HepG2 (cell line): Measurements from ENCODE around the gene DNAJB6. TPM values are rescaled to one million over a fixed set of nuclear protein-coding genes. Genes with fewer than 3 reads are reported as not detected.

ENCODE experiments used
- ATAC-seq: fragments of 200-7000 bp; cut with Tn5 transposase; 3 replicates; pipeline ENCODE4 v1.9.1; 2020; ENCODE audit warnings: mild to moderate bottlenecking, moderate library complexity
- BruUV-seq: library from RNA; stranded (reverse); fragments of 400-500 nt; replicated peaks from 2 replicates; lab custom pipeline; 2021; lab: Mats Ljungman, UMichigan
- CTCF ChIA-PET: fragments of 300-600 bp; formaldehyde crosslinking; extraction: SDS; loops from one replicate; lab custom pipeline; 2021; ENCODE audit warnings: low total read pairs, inconsistent platforms, low intra/inter-chr PET ratio; lab: Yijun Ruan, JAX
- POLR2A ChIA-PET: fragments of 350-600 bp; sonication (Branson Sonifier 250); formaldehyde crosslinking; loops from one replicate; lab custom pipeline; 2020; ENCODE audit warnings: antibody characterized with exemption, inconsistent platforms; lab: Yijun Ruan, JAX
- DNase-seq: peaks from one replicate; pipeline ENCODE4 v3.0.0-alpha.2; 2015; ENCODE audit warnings: low spot score
- FAIRE-seq: peaks from 3 replicates; lab custom pipeline; 2011; peaks lifted over from hg19 to GRCh38; lab: Jason Lieb, UNC
- H2AFZ ChIP-seq: one replicate; pipeline ENCODE4 v1.6.1; 2011; ENCODE audit warnings: low read length, inconsistent platforms
- H3K27ac ChIP-seq: fragments of 300-600 bp; 3 replicates; pipeline ENCODE4 v1.8.0; 2011; ENCODE audit warnings: mixed run types, mild to moderate bottlenecking, mixed read lengths, low read length, inconsistent platforms; ENCODE audit not compliant: insufficient read depth; ENCODE audit errors: extremely low read length
- H3K27me3 ChIP-seq, 2 experiments: fragments of 200-600 bp in 1 of 2; 2 replicates in 1 of 2; 3 replicates in 1 of 2; pipeline versions ENCODE4 v1.6.0 to v1.8.0; 2011; ENCODE audit warnings: low read length in 2 of 2, mild to moderate bottlenecking in 2 of 2, moderate library complexity in 2 of 2, inconsistent platforms in 1 of 2; ENCODE audit not compliant: insufficient read depth in 2 of 2, control insufficient read depth in 1 of 2
- H3K36me3 ChIP-seq, 2 experiments: fragments of 200-600 bp in 1 of 2; replicated peaks in 1 of 2; 2 replicates in 1 of 2; 3 replicates in 1 of 2; pipeline versions ENCODE4 v1.5.1 to v1.8.0; 2011; ENCODE audit warnings: low read length in 2 of 2, inconsistent platforms in 1 of 2; ENCODE audit not compliant: insufficient read depth in 2 of 2, control insufficient read depth in 1 of 2
- H3K4me1 ChIP-seq: 2 replicates; pipeline ENCODE4 v1.5.1; 2012; ENCODE audit warnings: low read length, inconsistent platforms; ENCODE audit not compliant: insufficient read depth
- H3K4me2 ChIP-seq: 2 replicates; pipeline ENCODE4 v1.6.0; 2011; ENCODE audit warnings: low read depth, low read length, inconsistent platforms
- H3K4me3 ChIP-seq, 3 experiments: fragments of 200-600 bp in 1 of 3; sonication (generic), shearing (Covaris generic) in 1 of 3; replicated peaks in 1 of 3; 2 replicates each; pipeline ENCODE4 v1.5.1; 2011 to 2016; ENCODE audit warnings: low read length in 3 of 3, inconsistent platforms in 2 of 3, low read depth in 2 of 3, mild to moderate bottlenecking in 2 of 3, control low read depth in 1 of 3, mixed read lengths in 1 of 3; ENCODE audit not compliant: insufficient read depth in 1 of 3
- H3K79me2 ChIP-seq: one replicate; pipeline ENCODE4 v1.6.1; 2011; ENCODE audit warnings: low read length, inconsistent platforms; ENCODE audit not compliant: insufficient read depth
- H3K9ac ChIP-seq: 2 replicates; pipeline ENCODE4 v1.6.0; 2011; ENCODE audit warnings: mild to moderate bottlenecking, low read depth, low read length, inconsistent platforms; ENCODE audit not compliant: insufficient read depth
- H3K9me3 ChIP-seq: 2 replicates; pipeline ENCODE4 v1.5.1; 2012; ENCODE audit warnings: mild to moderate bottlenecking, low read length
- H4K20me1 ChIP-seq: 2 replicates; pipeline ENCODE4 v1.6.0; 2011; ENCODE audit warnings: inconsistent platforms, mild to moderate bottlenecking, low read length, moderate library complexity; ENCODE audit not compliant: insufficient read depth
- ADNP ChIP-seq: sonication (generic); formaldehyde crosslinking; IDR thresholded peaks from 2 replicates; pipeline ENCODE4 v1.4.0; 2020; ENCODE audit warnings: missing genetic modification reagents
- EEA1 ChIP-seq: sonication (generic); formaldehyde crosslinking; IDR thresholded peaks from 2 replicates; pipeline ENCODE4 v1.5.1; 2020; ENCODE audit warnings: mild to moderate bottlenecking, missing genetic modification reagents, borderline replicate concordance
- ELF4 ChIP-seq: sonication (generic); formaldehyde crosslinking; IDR thresholded peaks from 2 replicates; pipeline ENCODE4 v1.5.0; 2020; ENCODE audit warnings: missing genetic modification reagents, mild to moderate bottlenecking, moderate library complexity, borderline replicate concordance
- FOXK1 ChIP-seq: sonication (generic); formaldehyde crosslinking; IDR thresholded peaks from 2 replicates; pipeline ENCODE4 v1.4.0; 2020; ENCODE audit warnings: low read depth, missing genetic modification reagents, borderline replicate concordance
- HNRNPK ChIP-seq: fragments of 200-400 bp; formaldehyde crosslinking; IDR thresholded peaks from 2 replicates; pipeline ENCODE4 v1.6.1; 2018; ENCODE audit warnings: low read length, low read depth, moderate library complexity, mild to moderate bottlenecking; ENCODE audit not compliant: poor library complexity, severe bottlenecking
- JUN ChIP-seq: sonication (generic); formaldehyde crosslinking; IDR thresholded peaks from 2 replicates; pipeline ENCODE4 v1.4.0; 2020; ENCODE audit warnings: mild to moderate bottlenecking, missing genetic modification reagents
- KMT2B ChIP-seq: IDR thresholded peaks from 2 replicates; pipeline ENCODE4 v1.6.1; 2016; ENCODE audit warnings: missing genetic modification reagents, missing compliant biosample characterization
- NFYC ChIP-seq: IDR thresholded peaks from 2 replicates; pipeline ENCODE4 v1.6.1; 2016; ENCODE audit warnings: missing genetic modification reagents, missing compliant biosample characterization
- U2AF1 ChIP-seq: fragments of 200-400 bp; formaldehyde crosslinking; optimal IDR thresholded peaks from 2 replicates; pipeline ENCODE3; 2017; ENCODE audit warnings: mild to moderate bottlenecking, low read depth, low read length
- ZBTB3 ChIP-seq: sonication (generic); formaldehyde crosslinking; IDR thresholded peaks from 2 replicates; pipeline ENCODE4 v1.4.0; 2020; ENCODE audit warnings: low read depth, mild to moderate bottlenecking, moderate library complexity, missing genetic modification reagents, borderline replicate concordance
- ZFP1 ChIP-seq: IDR thresholded peaks from 2 replicates; pipeline ENCODE4 v1.6.1; 2016
- ZKSCAN1 ChIP-seq: fragments of 150-350 bp; IDR thresholded peaks from 2 replicates; pipeline ENCODE4 v1.6.1; 2014; ENCODE audit warnings: low read length
- ZNF652 ChIP-seq: IDR thresholded peaks from 2 replicates; pipeline ENCODE4 v1.6.1; 2016; ENCODE audit warnings: low read depth, borderline replicate concordance
- ZNF772 ChIP-seq: sonication (generic); formaldehyde crosslinking; IDR thresholded peaks from 2 replicates; pipeline ENCODE4 v1.5.0; 2020; ENCODE audit warnings: mild to moderate bottlenecking, missing genetic modification reagents
- WGBS: methylation state at CpG from one replicate; pipeline ENCODE4 v1.1.6; 2017; ENCODE audit warnings: low lambda C conversion rate; 5-methylcytosine and 5-hydroxymethylcytosine counted together
- in situ Hi-C: cut with HindIII; loops from 2 replicates; pipeline ENCODE4 v1.10.0; 2017; ENCODE audit warnings: low pct_unique_long_range_greater_than_20kb; ENCODE audit not compliant: extremely low pct_ligation_motif_present
- intact Hi-C: fragments of 100-400 bp; cut with micrococcal nuclease; formaldehyde crosslinking; loops from one replicate; pipeline ENCODE4 v1.10.0; 2022; ENCODE audit not compliant: unreplicated experiment
- polyA plus RNA-seq, 8 experiments: library from polyadenylated mRNA; depleted of rRNA in 3 of 8; stranded (reverse) in 7 of 8; unstranded in 1 of 8; fragments of >200 nt; fragmentation: Illumina TruSeq in 4 of 8; extraction: Trizol in 4 of 8; gene quantifications; 2 replicates each; pipeline versions ENCODE4 v1.2.1 to v1.2.3, GENCODE V29; 2011 to 2016; ENCODE audit warnings: low read depth in 4 of 8, missing spikeins in 1 of 8, mixed read lengths in 1 of 8; ENCODE audit not compliant: insufficient read depth in 1 of 8
- total RNA-seq, 5 experiments: library from RNA; depleted of rRNA; stranded (reverse); fragments of >200 nt; fragmentation: Illumina TruSeq; extraction: Trizol; gene quantifications; 2 replicates each; pipeline ENCODE4 v1.2.3, GENCODE V29; 2016; ENCODE audit warnings: low read depth in 1 of 5
- TF ChIP-seq, protein P1 (sequence below): sonication (generic); formaldehyde crosslinking; IDR thresholded peaks from 2 replicates; pipeline ENCODE4 v1.4.0; 2020; ENCODE audit warnings: missing genetic modification reagents; ENCODE audit errors: not compliant biosample characterization

The DNAJB6 gene
- total and polyA plus RNA-seq, 2 of the 13 experiments (the other 11 are each of a cell fraction or from before 2014, with no cell fraction given): 29.9 to 53.9 TPM

DNA sequence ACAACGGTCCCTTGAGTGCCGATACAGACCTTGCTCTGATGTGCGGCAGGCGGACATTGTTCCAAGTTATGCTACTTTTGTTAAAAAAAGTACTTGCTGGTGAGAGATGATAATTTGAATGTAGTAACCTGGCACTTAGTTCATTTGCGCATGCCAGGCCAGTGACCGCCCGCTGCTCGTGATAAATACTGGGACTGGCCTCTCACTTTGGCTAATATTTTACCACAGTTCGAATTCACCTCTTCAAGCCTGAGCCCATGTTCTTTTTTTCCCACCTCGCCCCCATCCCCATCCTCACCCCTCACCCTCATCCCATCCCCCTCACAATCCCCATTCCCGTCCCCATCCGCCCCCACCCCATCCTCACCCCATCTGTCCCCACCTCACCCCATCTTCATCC, 126.4 kb downstream of the DNAJB6 start:
- no TSS peak for BruUV-seq
- DNase-seq (no peak), FAIRE-seq (no peak), ATAC-seq (no peak)
- Histone ChIP-seq H3K4me2 (no peak overlapping the region), H3K27me3 (peaks cover 9 to 78% of the 10 kb centered on the region in 2 experiments), H3K79me2 (no peaks in the 10 kb centered on the region), H4K20me1 (0 out of 2 replicates have a peak, but pooled peaks cover 3% of the 10 kb centered on the region), H2AFZ (no peak overlapping the region), H3K27ac (no peak overlapping the region), H3K4me1 (no peaks in the 10 kb centered on the region), H3K9me3 (no peaks in the 10 kb centered on the region), H3K36me3 (no peaks in the 10 kb centered on the region), H3K4me3 (no peak overlapping the region), H3K9ac (no peak overlapping the region)
- ChIA-PET CTCF (no interaction called here), POLR2A (no interaction called here)
- in situ Hi-C loops (no loop called here), intact Hi-C loops (no loop called here)
- 31% methylated on average over 12 of the region's 12 CpGs for WGBS
- TF ChIP-seq ZFP1 (CRISPR knock-in tag): no peak
- no peak for TF ChIP-seq EEA1 (CRISPR knock-in tag)
- TF ChIP-seq HNRNPK: peak; percentile 69
- TF ChIP-seq ADNP (CRISPR knock-in tag): no peak
- TF ChIP-seq ELF4 (CRISPR knock-in tag): no peak
- no peak for TF ChIP-seq KMT2B (CRISPR knock-in tag)

DNA sequence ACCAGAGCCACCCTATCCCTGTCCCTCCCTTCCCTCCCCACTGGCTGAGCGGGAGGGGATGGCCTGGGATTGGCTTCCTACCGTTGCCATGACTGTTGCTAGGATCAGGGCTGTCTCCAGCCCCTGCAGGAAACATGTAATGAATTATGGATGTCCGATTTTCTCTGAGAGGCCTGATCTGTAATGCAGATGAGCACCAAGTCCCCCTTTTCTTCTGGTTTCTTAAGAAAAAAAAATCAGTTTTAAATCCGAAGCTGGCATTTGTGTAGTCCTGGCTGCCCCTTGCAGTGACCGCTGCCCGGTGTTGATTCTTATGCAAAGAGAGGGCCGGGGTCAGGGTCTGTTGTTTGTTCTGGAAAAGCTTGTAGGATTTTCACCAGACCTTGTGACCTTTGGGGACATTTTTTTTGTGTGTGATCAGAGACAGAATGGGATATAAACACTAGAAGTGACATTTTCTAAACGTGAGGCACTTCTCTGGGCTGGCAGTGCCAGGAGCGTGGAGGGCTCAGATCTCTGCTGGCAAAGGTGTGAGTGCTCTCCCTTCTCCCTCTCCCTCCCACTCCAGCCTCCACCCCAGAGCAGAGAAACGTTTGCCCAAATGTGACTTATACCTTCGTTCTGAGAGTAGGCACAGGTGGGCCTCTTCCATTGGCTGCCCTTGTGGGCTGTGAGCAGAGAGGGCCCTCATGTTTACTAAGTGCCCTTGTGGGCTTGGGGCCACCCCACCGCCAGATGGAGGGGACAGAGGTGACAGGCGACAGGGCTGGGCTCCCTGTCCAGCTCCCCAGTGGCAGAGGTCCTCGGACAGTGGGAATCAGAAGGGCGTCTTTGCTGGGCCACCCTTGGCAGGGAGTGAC, 127.5 kb downstream of the DNAJB6 start:
- no peaks in the 10 kb centered on the region for H3K36me3 ChIP-seq
- intact Hi-C loops (no loop called here), in situ Hi-C loops (no loop called here)
- ChIA-PET POLR2A (no interaction called here), CTCF (no interaction called here)
- H3K27me3 ChIP-seq: peaks cover 9 to 76% of the 10 kb centered on the region in 2 experiments
- 6% methylated on average over 11 of the region's 15 CpGs for WGBS
- no peak overlapping the region for H3K9ac ChIP-seq
- no peaks in the 10 kb centered on the region for H3K9me3 ChIP-seq
- no peaks in the 10 kb centered on the region for H4K20me1 ChIP-seq
- no peak overlapping the region for H3K4me3 ChIP-seq
- FAIRE-seq (no peak), ATAC-seq (no peak), DNase-seq (no peak)
- H3K4me2 ChIP-seq: no peak overlapping the region
- BruUV-seq: no TSS peak
- H3K4me1 ChIP-seq: no peaks in the 10 kb centered on the region
- H3K27ac ChIP-seq: no peak overlapping the region
- H2AFZ ChIP-seq: no peak overlapping the region
- no peaks in the 10 kb centered on the region for H3K79me2 ChIP-seq
- TF ChIP-seq U2AF1 (no peak), ZNF652 (CRISPR knock-in tag) (no peak), ZNF772 (CRISPR knock-in tag) (no peak), NFYC (CRISPR knock-in tag) (no peak), JUN (CRISPR knock-in tag) (no peak), ZKSCAN1 (no peak), FOXK1 (CRISPR knock-in tag) (no peak), ZBTB3 (CRISPR knock-in tag) (no peak)
- TF ChIP-seq, protein P1, sequence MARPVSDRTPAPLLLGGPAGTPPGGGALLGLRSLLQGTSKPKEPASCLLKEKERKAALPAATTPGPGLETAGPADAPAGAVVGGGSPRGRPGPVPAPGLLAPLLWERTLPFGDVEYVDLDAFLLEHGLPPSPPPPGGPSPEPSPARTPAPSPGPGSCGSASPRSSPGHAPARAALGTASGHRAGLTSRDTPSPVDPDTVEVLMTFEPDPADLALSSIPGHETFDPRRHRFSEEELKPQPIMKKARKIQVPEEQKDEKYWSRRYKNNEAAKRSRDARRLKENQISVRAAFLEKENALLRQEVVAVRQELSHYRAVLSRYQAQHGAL: no peak
